Gastrocnemius medialis (tissue), 4 donors: Measurements from ENCODE around the gene ACSS1. TPM values are rescaled to one million over a fixed set of nuclear protein-coding genes. Genes with fewer than 3 reads are reported as not detected.

Source experiments
- ATAC-seq, 2 donors: fragments of 150-250 bp; one replicate each; pipeline ENCODE4 v1.9.1; 2016
- DNase-seq, 2 donors: peaks; one replicate each; pipeline ENCODE4 v3.0.0-alpha.2; 2019
- H3K27ac ChIP-seq, 4 donors: fragments of 200-600 bp; sonication (generic); 1 replicate in 1 of 4; 2 replicates in 3 of 4; pipeline ENCODE4 v1.5.1; 2016 to 2018; ENCODE audit warnings: mild to moderate bottlenecking in 2 of 4, moderate library complexity in 1 of 4
- H3K27me3 ChIP-seq, 3 donors: fragments of 200-600 bp; sonication (generic) in 2 of 3; 1 replicate in 1 of 3; 2 replicates in 2 of 3; pipeline versions ENCODE4 v1.5.1 to v1.6.0; 2016 to 2019; ENCODE audit warnings: mild to moderate bottlenecking in 1 of 3, moderate library complexity in 1 of 3
- H3K36me3 ChIP-seq, 2 donors: fragments of 200-600 bp; sonication (generic) in 1 of 2; one replicate each; pipeline ENCODE4 v1.5.1; 2017 to 2018
- H3K4me1 ChIP-seq, 2 donors: fragments of 200-600 bp; sonication (generic) in 1 of 2; one replicate each; pipeline ENCODE4 v1.5.1; 2016 to 2017; ENCODE audit warnings: mild to moderate bottlenecking in 2 of 2
- H3K4me3 ChIP-seq, 4 donors: fragments of 200-600 bp; sonication (generic) in 3 of 4; 1 replicate in 1 of 4; 2 replicates in 3 of 4; pipeline ENCODE4 v1.5.1; 2016 to 2019; ENCODE audit warnings: mild to moderate bottlenecking in 2 of 4
- H3K9me3 ChIP-seq, 3 donors: fragments of 200-600 bp; sonication (generic) in 2 of 3; 1 replicate in 1 of 3; 2 replicates in 2 of 3; pipeline ENCODE4 v1.5.1; 2016 to 2019
- POLR2A ChIP-seq, 2 donors: fragments of 450-650 bp; IDR thresholded peaks; one replicate each; pipeline ENCODE4 v1.6.1; 2017; ENCODE audit warnings: antibody characterized with exemption in 2 of 2, mild to moderate bottlenecking in 2 of 2, moderate library complexity in 2 of 2
- in situ Hi-C, 4 donors: fragments of 200-750 bp; cut with MboI; loops; one replicate each; pipeline versions ENCODE4 v1.15.0 to v1.8.0; 2017; ENCODE audit warnings: low sequenced_read_pairs in 4 of 4
- intact Hi-C: fragments of 100-400 bp; cut with DNase I; formaldehyde crosslinking; loops from one replicate; pipeline ENCODE4 v1.15.1; 2023; ENCODE audit warnings: low total_unique reads
- total RNA-seq, 4 donors: library from RNA; depleted of rRNA; stranded (reverse); fragments of >200 nt; gene quantifications; one replicate each; pipeline versions ENCODE4 v1.1.0 to v1.2.3, GENCODE V29; 2016
- TF ChIP-seq, protein P1 (sequence below), 5 experiments: fragments of 450-650 bp in 3 of 5; fragments of 200-600 bp in 2 of 5; sonication (generic) in 2 of 5; IDR thresholded peaks in 4 of 5; conservative IDR thresholded peaks in 1 of 5; 1 replicate in 4 of 5; 2 replicates in 1 of 5; pipeline ENCODE4 v1.5.1; 2016 to 2019; ENCODE audit warnings: antibody characterized with exemption in 5 of 5, mild to moderate bottlenecking in 3 of 5, moderate library complexity in 3 of 5

Gene ACSS1
- total RNA-seq, 4 donors from 2014 or later: 11.4 to 84.6 (median 11.8) TPM

DNA sequence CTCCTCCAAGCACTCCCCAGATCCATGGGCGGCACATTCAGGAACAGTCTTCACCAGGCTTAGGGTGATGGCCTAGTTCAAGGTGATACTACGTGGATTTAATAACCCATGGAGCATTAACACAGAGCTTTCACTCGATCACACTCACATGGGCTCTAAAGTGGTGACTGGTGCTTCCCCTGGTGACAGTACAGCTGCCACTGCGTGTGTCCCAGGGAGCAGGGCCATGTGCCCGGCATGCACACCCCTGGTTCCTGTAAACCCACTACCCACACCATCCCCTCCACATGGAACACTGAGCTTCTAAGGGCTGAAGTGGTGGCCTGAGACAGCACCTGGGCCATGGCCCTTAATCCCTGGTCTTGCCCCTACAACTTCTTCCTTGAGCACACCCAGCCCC, 37.6 kb downstream of the ACSS1 start:
- Histone ChIP-seq H3K4me1 (peaks cover 12 to 33% of the 10 kb centered on the region in 2 donors), H3K27me3 (no peaks in the 10 kb centered on the region), H3K36me3 (no peaks in the 10 kb centered on the region), H3K4me3 (no peak overlapping the region), H3K9me3 (no peaks in the 10 kb centered on the region), H3K27ac (peak overlapping the region in 3 of 4 donors; percentile 42 to 65 (median 55))
- in situ Hi-C loops (no loop called here), intact Hi-C loops (no loop called here)
- peak in 1 of 2 donors; percentile 7 for DNase-seq
- no peak for ATAC-seq
- TF ChIP-seq, protein P1, sequence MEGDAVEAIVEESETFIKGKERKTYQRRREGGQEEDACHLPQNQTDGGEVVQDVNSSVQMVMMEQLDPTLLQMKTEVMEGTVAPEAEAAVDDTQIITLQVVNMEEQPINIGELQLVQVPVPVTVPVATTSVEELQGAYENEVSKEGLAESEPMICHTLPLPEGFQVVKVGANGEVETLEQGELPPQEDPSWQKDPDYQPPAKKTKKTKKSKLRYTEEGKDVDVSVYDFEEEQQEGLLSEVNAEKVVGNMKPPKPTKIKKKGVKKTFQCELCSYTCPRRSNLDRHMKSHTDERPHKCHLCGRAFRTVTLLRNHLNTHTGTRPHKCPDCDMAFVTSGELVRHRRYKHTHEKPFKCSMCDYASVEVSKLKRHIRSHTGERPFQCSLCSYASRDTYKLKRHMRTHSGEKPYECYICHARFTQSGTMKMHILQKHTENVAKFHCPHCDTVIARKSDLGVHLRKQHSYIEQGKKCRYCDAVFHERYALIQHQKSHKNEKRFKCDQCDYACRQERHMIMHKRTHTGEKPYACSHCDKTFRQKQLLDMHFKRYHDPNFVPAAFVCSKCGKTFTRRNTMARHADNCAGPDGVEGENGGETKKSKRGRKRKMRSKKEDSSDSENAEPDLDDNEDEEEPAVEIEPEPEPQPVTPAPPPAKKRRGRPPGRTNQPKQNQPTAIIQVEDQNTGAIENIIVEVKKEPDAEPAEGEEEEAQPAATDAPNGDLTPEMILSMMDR (IDR thresholded peaks at IDR 0.05 in 4 of 5, conservative IDR thresholded peaks at IDR 0.05 in 1 of 5): no peak
- no peak for TF ChIP-seq POLR2A (IDR thresholded peaks at IDR 0.05)

DNA sequence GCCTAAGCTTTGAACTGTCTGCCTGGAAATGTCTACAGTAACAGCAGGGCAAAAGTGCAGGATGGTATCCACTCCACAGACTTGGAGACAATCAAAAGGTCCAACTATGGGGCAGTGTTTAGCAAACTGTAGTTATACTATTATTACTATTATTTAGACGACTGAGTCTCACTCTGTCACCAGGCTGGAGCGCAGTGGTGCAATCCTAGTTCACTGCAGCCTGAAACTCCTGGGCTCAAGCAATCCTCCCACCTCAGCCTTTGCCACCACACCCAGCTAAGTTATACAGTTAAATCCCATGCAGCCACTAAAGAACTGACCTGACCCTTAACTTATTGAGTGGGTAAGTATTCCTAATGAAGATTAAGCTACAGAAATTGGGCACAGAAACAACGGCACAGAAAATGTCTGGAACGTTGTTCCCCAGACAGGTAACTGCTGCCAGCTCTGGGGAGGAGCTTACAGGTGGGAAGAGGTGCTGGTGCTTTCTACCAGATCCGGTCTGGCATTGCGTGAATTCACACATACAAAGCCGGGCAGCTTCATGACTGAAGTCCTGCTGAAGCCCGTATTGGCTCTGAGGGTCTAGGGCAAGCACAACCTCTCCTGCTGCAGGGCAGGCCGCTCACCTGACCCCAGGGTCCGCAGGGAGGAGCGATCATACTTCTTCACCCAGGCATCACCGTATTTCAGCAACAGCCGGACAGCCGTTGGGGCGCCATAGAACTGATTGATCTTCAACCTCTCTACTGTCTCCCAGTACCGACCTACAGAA, 38.4 kb downstream of the ACSS1 start:
- in situ Hi-C loops (no loop called here), intact Hi-C loops (no loop called here)
- Histone ChIP-seq H3K27ac (no peak overlapping the region), H3K4me3 (no peak overlapping the region), H3K4me1 (peaks cover 8 to 25% of the 10 kb centered on the region in 2 donors), H3K27me3 (no peaks in the 10 kb centered on the region), H3K9me3 (no peaks in the 10 kb centered on the region), H3K36me3 (no peaks in the 10 kb centered on the region)
- ATAC-seq: no peak
- TF ChIP-seq, protein P1 (IDR thresholded peaks at IDR 0.05 in 4 of 5, conservative IDR thresholded peaks at IDR 0.05 in 1 of 5): no peak
- no peak for TF ChIP-seq POLR2A (IDR thresholded peaks at IDR 0.05)
- DNase-seq: peak in 1 of 2 donors; percentile 8

DNA sequence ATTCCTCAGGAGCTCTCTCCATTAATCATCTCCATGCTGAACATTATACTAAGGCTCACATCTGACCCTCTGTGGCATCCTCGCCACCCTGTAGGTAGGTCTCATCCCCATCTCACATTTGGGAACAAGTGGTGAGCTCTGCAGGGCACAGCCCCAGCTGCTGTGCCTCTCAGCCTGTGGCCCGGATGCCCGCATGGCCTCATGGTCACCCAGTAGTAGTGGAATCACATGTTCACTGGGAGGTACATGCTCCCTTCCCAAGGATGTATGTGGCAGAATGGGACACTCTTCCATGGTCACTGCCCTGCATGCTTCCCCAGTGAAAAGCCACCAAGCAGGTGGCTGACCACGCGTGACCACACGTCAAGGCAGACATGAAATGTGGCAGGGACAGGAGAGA, 39.1 kb downstream of the ACSS1 start:
- no peaks in the 10 kb centered on the region for H3K27me3 ChIP-seq
- intact Hi-C loops: no loop called here
- in situ Hi-C loops: no loop called here
- H3K27ac ChIP-seq: no peak overlapping the region
- peaks cover 8 to 24% of the 10 kb centered on the region in 2 donors for H3K4me1 ChIP-seq
- ATAC-seq: no peak
- no peaks in the 10 kb centered on the region for H3K9me3 ChIP-seq
- TF ChIP-seq, protein P1 (IDR thresholded peaks at IDR 0.05 in 4 of 5, conservative IDR thresholded peaks at IDR 0.05 in 1 of 5): no peak
- TF ChIP-seq POLR2A (IDR thresholded peaks at IDR 0.05): no peak
- peak in 1 of 2 donors; percentile 8 for DNase-seq
- H3K4me3 ChIP-seq: no peak overlapping the region
- H3K36me3 ChIP-seq: peaks cover 0 to 2% of the 10 kb centered on the region in 2 donors

DNA sequence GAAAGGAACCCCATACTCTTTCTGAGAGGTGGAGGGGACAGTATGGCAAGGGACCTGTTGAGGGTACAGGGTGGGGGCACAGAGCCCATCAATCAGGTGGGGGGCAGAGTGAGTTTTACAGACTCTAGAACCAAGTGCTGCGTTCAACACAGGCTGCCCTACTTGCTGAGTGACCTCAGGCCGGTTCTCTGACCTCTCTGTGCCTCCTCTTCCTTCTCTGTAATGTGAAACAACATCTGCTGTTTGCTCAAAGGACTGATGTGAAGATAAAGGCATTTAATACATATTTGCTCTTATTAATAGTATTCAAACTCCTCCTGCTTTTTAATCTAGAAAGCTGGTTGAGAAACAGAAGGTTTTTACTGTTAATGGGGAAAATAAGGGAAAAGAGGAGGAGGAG, 39.5 kb downstream of the ACSS1 start:
- ATAC-seq (no peak), DNase-seq (no peak)
- Histone ChIP-seq H3K9me3 (no peaks in the 10 kb centered on the region), H3K27ac (no peak overlapping the region), H3K27me3 (no peaks in the 10 kb centered on the region), H3K4me3 (no peak overlapping the region), H3K36me3 (peaks cover 0 to 6% of the 10 kb centered on the region in 2 donors), H3K4me1 (peaks cover 8 to 21% of the 10 kb centered on the region in 2 donors)
- intact Hi-C loops: no loop called here
- TF ChIP-seq, protein P1 (IDR thresholded peaks at IDR 0.05 in 4 of 5, conservative IDR thresholded peaks at IDR 0.05 in 1 of 5): no peak
- TF ChIP-seq POLR2A (IDR thresholded peaks at IDR 0.05): no peak
- in situ Hi-C loops: no loop called here
